Measurements from ENCODE around the gene SNAPC4.

GRCh38 chr9:136389396-136389795, 10.6 kb downstream of the SNAPC4 start:
- no peak for TF ChIP-seq POLR2A (IDR thresholded peaks at IDR 0.05)
- no peak for TF ChIP-seq CTCF (IDR thresholded peaks at IDR 0.05)
